IPS-11a (cell line): Measurements from ENCODE around the gene CLEC9A.

Source experiments
- H3K4me3 ChIP-seq: one replicate; pipeline ENCODE4 v1.5.1; 2013; ENCODE audit warnings: low read depth, low read length, control low read depth

The CLEC9A gene

GRCh38 chr12:10065241-10065640 lies 34.8 kb downstream of the CLEC9A start:
- H3K4me3 ChIP-seq: no peak overlapping the region

DNA sequence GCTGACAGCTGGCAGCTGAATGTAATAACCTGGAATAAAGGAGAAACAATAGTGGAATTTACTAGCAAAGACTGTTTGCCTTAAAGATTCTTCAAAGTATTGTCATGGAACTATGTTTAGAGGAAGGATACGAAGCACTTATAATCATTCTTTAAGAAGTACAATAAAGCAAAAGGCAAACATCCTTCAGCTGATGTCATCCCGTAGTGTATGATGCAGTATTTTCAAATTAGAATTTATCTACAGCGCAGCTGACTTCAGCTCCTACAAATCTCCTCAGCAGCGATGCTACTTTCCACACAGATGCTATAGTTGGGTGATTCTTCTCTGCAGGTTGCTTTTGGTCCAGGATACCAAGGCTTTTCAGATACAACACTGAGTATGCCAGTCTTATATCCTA lies 36.8 kb downstream of the CLEC9A start:
- H3K4me3 ChIP-seq: no peak overlapping the region

- no peak overlapping the region for H3K4me3 ChIP-seq
These were observed 37.5 kb downstream of the CLEC9A start for GRCh38 chr12:10067942-10068341.

DNA sequence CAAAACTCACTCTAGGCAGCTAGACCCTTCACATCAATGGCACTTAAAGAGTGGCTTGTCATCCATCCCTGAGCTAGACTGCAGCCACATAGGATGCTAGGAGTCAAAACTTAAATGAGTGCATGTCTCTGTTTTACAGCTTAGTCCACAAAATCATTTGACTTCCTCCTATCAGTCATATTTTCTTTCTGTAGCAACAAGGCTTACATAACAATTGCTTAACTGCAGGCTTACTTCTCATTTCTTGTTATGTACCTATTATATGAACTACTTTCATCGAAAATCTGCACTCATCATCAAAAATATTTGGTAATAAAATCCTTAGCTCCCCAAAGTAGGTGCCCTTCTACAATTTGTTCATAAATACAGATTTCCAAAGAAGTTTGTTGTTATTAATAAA lies 38.2 kb downstream of the CLEC9A start:
- H3K4me3 ChIP-seq: no peak overlapping the region

DNA sequence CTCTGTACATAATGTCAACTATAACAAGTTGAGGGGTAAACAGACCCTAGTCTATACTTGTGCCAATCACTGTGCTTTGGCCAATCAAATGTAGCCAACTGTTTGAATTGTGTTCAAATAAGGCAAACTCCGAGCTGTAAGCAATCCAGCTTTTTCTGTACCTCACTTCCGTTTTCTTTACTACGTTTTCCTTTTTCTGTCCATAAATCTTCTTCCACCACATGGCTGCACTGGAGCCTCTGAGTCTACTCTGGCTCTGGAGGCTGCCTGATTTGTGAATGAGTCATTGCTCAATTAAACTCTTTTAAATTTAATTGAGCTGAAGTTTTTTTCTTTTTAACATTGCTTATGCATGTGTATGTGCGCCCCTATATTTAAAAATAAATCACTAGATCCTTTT lies 38.6 kb downstream of the CLEC9A start:
- no peak overlapping the region for H3K4me3 ChIP-seq

- H3K4me3 ChIP-seq: no peak overlapping the region
These were observed 39.5 kb downstream of the CLEC9A start for GRCh38 chr12:10069976-10070375.

DNA sequence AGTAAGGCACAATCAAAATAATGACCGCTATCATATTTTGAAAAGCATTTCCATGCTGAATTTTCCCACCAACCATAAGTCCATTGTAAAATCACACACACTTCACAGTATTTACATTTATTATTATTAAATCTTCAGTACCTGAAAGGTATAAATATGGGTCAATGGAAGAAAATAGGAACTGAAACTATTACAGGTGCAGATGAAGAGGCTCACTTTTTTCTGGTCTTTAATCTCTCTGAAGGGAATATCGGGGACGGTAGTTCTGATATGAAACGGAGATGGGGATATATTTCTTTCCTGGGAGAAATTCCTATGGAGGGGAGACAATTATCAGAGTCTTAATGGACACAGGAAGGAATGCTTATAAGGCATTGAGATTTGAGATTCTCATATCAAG lies 39.9 kb downstream of the CLEC9A start:
- H3K4me3 ChIP-seq: no peak overlapping the region

- no peak overlapping the region for H3K4me3 ChIP-seq
These were observed 41.6 kb downstream of the CLEC9A start for GRCh38 chr12:10072131-10072530.

- no peak overlapping the region for H3K4me3 ChIP-seq
These were observed 42.8 kb downstream of the CLEC9A start for GRCh38 chr12:10073261-10073660.

DNA sequence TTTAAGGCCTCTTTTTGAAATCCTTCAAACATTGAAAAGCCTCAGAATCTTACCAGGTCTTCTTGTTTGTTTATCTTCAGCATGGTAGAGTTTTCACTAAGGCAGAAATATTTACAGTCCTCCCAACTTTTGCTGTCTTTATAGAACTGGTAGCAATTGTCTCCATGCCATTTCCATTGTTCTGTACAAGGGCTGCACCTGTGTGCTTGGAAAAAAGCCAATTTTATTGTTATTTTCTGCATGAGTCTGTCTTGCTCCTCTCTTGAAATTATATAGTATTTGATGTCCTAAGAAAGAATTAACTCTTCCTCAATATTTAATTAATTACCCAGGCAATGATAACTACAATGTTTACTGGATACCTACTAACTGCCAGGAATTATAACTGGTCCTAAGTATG lies 45.0 kb downstream of the CLEC9A start:
- H3K4me3 ChIP-seq: no peak overlapping the region

DNA sequence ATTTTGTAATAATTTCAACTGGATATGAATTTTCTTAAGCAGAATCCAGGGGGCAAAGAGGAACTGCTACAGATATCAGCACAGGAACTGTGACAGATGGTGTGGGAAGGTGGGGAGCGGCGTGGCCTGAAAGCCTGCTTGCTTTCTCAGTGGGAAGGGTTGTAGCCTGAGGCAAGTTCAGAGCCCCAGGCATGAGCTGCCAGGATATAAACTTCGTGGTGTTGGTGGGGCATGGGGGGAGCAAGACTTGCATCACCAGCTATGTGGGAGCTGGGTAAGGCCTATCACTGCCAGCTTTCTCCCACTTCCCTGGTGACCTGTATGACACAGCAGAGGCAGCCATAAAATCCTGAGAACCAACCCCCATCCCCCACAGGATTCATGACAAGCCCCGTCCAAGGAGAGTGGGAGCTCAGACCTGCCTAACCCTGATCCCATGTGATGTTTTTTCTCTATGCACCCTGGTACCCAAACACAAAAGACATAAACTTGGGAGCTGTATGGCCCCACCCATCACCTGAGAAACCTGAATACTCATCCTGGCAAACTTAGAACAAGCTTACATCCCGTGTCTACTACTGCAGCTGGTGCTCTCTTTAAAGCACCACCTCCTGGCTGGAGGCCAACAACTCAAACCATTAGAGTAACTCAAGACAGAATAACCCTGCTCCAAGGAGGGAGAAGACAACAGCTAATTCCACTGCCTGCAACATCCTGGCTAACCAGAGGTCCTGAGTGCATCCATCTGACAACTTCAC lies 51.8 kb downstream of the CLEC9A start:
- no peak overlapping the region for H3K4me3 ChIP-seq

DNA sequence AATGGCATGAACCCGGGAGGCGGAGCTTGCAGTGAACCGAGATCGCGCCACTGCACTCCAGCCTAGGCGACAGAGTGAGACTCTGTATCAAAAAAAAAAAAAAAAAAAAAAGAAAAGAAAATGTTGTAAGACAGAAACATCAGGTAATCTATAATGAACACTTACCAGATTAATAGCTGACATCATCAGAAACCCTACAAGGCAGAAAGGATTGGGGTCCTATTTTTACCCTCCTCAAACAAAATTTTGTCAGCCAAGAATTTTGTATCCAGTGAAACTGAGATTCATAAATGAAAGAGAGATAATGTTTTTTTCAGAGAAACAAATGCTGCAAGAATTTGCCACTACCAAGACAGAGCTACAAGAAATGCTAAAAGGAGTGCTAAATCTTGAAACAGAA lies 54.3 kb downstream of the CLEC9A start:
- H3K4me3 ChIP-seq: no peak overlapping the region

DNA sequence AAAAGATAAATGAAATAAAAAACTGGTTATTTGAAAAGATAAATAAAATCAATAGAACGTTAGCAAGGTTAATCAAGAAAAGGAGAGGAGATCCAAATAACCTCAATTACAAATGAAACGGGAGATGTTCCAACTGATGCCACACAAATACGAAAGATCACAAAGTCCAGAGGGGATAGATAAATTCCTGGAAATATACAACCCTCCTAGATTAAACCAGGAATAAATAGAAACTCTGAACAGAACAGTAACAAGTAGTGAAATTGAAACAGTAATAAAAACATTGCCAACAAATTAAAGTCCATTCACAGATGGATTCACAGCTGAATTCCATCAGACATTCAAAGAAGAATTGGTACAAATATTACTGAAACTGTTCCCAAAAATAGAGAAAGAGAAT lies 55.9 kb downstream of the CLEC9A start:
- no peak overlapping the region for H3K4me3 ChIP-seq

DNA sequence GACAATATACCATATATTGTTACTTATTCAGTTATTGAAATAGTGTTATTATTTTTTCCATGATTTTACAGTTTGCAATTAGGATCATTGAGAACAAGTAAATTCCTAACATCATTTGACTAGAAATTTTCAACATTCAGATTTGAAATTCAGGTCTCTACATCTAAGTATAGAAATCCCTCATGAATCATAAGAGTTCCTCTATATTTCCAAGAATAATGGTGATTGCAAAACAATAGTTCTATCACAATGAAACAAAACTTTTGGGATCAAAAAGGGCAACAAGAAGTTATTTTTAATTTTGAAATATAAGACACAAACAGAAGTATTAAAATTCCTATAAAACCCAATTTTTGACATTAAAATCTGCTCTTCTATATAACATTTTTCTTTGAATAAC lies 57.5 kb downstream of the CLEC9A start:
- H3K4me3 ChIP-seq: no peak overlapping the region

DNA sequence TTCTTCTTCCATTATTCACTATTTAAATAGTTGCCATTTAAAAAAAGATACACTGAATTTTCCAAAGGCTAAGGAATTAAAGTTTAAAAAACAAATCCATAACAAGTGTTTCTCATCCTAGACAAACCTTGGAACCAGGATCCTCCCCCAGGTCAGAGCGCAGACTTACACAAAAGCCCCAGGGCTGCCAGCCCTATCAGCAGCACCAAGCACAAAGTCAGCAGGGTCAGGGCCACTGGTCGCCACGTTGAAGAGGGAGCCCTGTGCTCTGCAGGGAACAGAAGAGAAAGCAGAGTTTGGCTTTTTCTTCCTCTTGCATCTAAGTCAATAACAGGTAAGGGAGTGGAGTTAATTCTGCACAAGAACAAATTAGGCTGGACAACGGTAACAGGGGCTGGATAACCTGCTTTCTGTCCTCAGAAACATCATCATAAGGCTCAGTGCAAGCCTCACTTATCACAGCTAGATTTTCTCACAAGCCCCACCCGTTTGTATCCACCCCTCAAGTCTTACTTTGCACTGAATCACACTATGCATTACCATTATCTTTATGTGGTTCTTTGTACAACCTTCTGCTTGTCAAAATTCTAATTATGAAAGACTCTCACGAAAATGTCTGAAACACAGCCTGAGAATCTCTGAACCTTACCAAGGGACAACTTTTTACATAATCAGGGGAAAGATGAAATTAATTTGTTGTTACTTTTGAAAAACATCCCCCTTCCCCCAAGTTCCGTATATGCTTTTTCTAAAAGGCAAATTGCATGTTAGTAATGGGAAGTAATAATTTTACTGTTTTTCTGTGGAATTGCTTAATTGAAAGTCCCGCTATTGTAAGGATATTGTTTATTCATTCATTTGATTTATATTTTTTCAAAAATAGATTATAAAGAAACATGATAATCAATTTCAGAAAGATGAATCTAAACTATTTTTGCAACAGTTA lies 58.7 kb downstream of the CLEC9A start:
- no peak overlapping the region for H3K4me3 ChIP-seq

- no peak overlapping the region for H3K4me3 ChIP-seq
These were observed 64.3 kb downstream of the CLEC9A start for GRCh38 chr12:10094646-10095395.

DNA sequence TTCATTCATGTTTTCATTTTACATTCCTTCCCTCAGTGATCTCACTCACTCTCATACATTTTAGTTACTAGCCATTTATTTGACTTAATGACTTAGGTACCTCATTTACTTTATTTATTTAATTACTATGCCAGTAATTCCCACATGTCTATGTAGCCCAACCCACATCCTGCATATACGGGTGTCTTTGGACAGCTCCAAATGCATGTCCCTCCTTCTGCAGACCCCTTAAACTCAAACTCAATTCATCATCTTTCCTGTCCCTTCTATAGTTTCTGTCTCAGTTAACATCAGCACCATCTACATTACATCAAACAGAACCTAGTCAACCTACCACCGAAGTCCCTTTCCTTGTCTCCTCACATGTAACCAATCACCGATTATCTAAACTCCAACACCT lies 65.5 kb downstream of the CLEC9A start:
- H3K4me3 ChIP-seq: no peak overlapping the region

DNA sequence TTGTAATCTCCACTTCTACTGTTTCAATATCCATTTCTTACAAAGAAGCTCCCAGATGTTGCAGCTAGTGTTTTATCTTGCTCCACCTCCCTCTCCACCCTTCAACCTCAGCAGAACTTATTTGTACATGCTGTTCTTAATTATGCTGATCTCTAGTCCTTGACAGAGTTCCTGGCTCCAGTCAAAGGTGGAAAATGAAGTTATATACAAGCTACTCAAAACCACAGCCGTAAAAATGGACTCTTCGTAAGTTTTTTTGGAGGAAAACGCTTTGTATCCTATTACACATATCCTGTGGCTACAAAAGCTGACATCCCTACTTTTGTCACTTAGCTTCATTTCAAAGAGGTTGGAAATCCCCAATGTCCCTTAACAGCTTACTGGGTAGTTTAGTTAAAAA lies 67.0 kb downstream of the CLEC9A start:
- H3K4me3 ChIP-seq: no peak overlapping the region

DNA sequence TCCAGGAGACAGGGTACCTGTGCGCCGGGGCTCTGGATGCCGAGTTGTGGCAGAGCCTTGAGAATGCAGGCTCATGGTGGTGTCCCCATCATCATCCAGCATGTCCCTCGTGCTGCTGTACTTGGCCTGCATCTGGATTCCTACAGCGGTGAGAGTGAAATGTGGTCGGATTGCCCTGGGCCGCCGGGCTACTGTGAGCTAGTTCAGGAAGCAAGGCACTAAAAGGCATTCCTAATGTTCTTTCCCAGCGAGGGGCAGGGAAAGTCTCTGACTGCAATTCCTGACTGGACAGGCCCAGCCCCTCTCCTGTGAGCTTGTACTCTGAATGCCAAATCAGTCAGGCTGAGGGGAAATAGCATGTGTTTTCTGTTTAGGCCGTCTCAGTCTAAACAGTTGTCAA lies 68.3 kb downstream of the CLEC9A start, which contains the start of gene CLEC1A:
CLEC1A (minus strand) TSS at position 195 of the 400 bp plus-strand sequence; CDS start at position 132, 63 bp downstream.
- H3K4me3 ChIP-seq: no peak within 1 kb of the TSS

GRCh38 chr12:10101042-10101579 lies 70.6 kb downstream of the CLEC9A start:
- H3K4me3 ChIP-seq: no peak overlapping the region

DNA sequence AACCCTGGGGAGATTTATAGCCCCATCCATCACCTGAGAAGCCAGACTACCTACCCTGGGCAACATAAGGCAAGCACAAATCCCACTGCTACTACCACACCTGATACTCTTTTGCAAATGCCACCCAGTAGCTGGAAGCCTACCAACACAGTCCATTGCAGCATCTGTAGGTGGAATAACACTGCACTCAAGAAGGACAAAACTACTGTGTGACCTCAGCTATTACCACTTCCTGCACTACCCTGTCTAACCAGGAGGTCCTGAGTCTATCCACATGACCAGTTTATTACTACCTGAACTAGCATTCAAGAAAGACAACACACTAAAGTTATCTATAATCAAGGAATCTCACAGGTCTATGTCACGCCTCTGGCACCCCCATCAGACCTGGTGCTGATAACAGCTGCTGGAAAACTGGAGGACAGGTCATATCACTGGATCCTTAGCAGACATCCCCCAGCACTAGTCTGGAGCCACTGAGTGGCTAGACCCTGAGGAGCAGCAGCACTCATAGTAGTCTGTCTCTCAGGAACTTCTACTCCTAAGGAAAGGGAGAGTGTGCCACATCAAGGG lies 71.3 kb downstream of the CLEC9A start:
- H3K4me3 ChIP-seq: no peak overlapping the region
